Endometrial microvascular endothelial cells (primary cell): ENCODE results near the gene ITGA5. TPM values are rescaled to one million over a fixed set of nuclear protein-coding genes. Genes with fewer than 3 reads are reported as not detected.

Experiments used
- in situ Hi-C: cut with HindIII; loops from 2 replicates; pipeline ENCODE4 v1.10.0; 2017; ENCODE audit warnings: low sequenced_read_pairs, low pct_unique_long_range_greater_than_20kb; ENCODE audit errors: inconsistent ontology term
- total RNA-seq: library from RNA; depleted of rRNA; stranded (reverse); fragments of >200 nt; gene quantifications from one replicate; pipeline ENCODE4 v1.2.3, GENCODE V29; 2015; ENCODE audit errors: inconsistent ontology term

The ITGA5 gene
- total RNA-seq, 1 donor from 2014 or later: 1,308 TPM

DNA sequence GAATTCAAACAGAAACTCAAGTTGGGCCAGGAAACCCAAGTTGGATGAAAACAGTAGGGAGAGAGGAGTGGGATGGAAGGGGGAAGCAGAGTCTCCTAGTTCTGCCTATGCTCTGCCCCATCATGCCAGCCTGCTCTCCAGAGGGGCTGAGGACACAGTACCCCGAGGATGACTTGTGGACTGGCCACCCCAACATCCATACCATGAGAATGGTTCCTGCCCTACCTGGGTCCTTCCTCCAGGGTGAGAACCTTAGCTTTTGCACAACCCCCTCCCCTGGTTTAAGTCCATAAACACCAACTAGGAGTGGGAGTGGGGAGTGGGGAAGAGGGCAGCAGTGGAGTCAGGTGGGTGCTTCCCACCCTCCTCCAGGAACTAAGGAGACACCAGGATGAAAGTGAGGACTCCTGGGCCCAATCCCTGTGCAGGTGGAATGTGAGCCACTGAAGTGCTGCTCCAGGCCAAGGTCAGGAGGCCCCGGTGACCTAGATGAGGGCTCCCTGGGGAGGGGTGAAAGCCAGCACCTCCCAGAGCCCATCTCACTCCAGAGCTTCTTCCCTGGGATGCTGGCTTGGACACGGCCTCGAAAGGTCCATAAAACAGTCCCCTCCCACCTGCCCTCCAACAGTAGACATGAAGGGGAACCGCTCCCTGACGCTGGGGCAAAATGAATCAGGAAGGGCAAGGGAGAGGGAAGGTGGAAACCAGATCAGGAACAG is 41.1 kb downstream of the ITGA5 start:
- in situ Hi-C loops: no loop called here

- in situ Hi-C loops: no loop called here
Observed at GRCh38 chr12:54377007-54377406, 42.1 kb downstream of the ITGA5 start.

DNA sequence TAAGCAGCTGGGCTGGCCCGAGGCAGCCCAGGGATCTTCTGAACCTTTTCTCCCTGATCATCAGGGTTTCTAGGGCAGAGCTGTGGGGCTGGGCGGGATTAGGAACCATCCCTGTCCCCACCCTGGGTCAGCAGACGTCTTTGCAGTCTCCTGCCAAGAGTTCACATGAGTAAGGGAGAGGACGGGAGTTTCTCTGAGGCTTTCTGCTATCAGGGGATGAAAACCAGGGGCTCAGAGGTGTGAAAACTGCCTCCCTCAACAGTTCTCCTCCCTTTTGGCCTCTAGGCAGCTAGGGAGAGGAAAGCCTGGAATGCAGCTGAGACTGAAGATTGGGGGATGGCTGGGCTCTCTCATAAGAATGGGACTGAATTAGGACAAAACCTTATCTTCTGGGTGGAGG is 42.5 kb downstream of the ITGA5 start:
- in situ Hi-C loops: no loop called here

DNA sequence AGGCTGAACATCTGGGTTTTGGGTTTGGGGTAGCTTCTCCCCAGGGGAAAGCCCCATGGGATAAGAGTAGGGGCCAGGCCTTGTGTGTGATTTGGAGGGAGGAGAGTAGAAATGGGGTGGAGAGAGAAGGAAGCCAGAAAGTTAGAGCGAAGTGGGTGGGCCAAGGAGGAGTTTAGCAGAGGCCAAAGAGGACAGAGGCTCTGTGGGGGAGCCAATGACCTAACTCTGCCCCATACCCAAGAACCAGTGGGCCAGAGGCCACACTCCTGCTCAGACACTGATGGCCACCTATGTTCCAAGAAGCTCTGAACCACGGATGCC is 43.8 kb downstream of the ITGA5 start:
- in situ Hi-C loops: no loop called here

GRCh38 chr12:54374562-54375258 is 44.4 kb downstream of the ITGA5 start:
- in situ Hi-C loops: no loop called here

DNA sequence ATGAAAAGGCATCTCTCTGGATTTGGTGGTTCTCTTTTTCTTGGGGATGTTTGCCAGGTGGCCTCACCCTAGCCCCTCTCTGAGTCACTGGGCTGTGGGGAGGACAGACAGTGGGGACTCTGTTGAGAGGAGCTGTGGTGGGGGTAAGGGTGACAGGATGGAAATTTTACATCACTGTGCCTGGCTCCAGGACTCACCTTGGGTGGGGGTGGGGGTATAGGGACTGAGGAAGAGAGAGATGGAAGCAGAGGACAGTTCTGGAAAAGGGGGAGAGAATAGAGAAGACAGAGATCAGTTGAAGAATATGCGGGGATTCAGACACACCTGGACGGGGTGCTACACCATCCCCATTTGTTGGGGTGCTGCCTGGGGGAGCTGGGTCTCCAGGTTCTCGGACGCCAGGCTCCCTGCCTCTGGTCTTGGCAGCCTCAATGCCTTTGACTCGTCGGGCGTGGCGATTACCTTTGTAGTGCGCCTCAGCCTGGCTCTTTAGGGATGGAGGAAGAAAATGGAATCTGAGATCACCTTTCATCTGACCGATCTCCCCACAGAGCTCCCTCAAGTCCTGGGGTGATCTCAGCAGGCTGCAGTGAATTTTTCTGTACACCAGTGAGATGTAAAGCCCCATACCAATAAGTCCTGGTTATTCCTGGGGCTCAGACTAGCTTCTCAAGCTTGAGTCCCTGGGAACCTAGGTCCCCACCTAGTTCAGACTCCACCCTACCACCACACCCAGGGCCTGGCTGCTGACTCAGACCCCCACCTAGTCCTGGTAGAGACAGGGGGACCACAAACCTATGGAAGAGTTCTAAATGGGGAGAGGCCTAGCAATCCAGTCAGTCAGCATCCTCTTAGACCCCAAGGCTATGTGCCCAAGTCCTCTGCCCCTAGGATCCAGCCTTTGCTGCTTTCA is 45.2 kb downstream of the ITGA5 start:
- in situ Hi-C loops: no loop called here

DNA sequence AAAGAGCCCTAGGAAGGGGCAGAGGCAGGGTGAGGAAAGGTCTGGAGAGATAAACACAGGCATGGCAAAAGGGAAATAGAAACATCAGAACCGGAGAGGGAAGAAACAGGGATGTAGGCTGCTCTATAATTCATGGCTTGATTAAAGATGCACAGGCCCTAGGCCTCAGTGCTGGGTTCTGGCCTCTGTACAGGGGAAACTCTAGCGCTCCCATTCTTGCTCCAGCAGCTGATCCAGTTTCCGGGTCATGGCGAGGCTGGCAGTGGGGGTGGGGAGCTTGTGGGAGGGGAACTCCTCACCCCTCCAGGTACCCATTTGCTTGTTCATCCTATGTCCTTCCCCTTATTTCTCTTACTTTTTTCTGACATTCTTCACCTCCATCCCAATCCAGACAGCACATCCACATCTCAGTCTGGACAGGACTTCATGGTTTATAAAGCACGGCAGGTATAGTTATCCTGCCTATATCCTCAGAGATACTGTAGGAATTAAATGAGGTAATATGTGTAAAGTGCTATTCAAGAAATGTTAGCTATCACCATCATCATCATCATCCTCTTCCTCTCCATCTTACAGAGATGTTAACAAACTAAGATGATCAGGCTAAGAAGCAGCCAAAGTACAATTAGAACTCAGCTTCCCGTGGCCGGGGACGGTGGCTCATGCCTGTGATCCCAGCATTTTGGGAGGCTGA is 46.8 kb downstream of the ITGA5 start:
- in situ Hi-C loops: no loop called here

DNA sequence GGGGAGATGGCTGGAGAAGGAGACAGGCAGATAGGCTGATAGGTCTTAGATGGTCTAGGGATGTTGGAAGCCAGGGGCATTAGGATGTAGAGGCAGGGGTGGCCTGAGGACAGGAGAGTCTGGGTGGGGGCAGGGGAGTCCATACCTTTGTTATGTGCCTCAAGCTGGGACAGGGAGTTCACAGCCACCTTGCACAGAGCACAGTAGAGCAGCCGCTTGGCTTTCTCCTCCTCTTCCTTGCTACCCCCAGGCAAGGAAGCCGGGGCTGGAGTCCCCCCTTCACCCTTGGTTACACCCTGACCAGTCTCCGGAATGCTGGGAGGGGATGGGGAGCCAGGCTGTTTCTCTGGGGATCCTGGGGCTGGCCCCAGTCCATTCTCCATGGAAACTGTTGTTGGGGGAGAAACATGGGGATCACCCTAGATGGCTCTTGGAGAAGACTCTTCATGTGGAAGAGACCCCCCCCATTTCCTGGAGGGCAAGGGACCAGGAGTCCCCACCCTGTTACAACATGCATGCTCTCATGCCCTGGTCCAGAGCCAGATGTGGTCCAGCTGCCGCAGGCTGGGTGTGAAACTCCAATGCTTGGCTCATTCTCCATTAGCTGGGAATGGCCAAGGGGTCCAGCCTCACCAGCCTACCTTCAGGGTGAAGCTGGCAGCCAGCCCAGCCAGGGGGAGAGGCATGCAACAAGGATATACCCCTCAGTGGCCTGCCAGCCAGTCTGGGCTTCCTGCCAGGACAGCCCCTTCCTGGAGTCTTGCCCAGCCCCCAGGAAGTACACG is 47.5 kb downstream of the ITGA5 start:
- in situ Hi-C loops: no loop called here

GRCh38 chr12:54370171-54370730 is 48.8 kb downstream of the ITGA5 start:
- in situ Hi-C loops: no loop called here

GRCh38 chr12:54369597-54370131 is 49.4 kb downstream of the ITGA5 start:
- in situ Hi-C loops: no loop called here

DNA sequence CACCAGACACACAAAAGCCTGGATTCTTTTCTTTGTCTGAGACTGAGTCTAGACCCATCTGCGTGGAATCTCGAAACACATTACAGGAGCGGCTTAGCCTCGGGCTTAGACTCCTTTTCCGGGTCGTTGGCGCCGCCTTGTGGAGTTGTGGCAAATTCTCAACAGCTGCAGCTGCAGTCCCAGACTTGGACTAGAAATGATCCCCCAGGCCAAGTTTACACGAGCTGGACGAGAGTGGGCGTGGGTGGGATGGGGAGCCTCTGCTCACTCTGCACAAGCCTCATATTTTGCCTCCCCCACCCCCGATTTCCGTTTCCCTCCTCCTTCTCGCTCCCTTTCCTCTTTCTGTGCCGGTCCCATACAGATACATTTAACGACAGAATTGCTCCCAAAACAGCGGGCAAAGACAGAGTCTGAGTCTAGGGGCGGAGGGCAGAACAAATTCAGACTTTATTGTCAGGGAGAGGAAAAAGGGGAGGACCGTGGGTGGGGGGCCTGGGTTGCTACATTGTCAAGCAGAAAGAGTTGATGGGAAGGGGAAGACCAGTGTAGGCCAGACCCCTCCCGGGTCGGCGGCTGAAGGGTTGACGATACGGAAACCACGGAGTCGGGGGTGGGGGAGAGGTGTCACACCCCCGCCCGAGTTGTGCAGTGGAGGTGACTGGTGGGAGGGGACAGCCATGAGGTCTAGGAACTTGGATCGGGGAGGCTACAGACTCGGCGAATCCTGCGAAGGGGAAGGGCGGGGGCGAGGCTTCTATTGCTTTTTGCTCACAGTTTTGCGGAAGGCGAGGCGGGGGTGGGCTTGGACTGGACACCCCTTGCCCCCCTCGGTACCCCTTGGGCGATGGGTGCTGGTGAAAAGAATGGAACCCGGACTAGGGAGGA is 50.1 kb downstream of the ITGA5 start:
- in situ Hi-C loops: no loop called here

DNA sequence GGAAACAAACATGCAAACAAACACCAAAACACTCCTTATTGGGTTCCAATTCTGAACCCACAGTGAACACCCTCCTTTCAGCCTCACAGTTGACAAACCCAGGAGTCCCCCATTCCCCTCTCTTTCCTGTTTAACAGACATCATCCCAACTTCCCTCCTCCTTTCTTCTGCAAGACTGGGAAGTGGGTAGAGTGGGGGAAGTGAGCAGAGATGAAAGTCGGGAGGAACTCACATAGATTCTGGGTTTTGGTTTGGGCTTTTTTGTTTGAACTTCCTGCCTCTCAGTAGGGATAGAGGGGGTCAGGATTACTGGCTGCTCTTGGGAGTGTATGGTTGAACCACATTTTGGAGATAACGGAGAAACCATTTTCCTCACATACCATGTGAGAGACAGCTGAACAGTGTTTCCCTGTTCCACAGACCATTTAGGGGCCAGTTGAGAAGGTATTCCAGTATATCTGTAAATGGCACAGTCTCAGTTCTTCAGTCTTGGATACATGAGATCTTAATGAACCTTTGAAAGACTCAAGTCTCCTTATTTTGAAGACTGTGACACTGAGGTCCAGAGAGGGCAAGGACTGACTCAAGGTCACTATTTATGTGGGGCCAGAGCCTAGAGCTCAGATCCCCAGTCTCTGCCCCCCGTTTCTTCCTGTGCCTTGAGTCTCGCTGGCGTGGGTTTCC is 50.9 kb downstream of the ITGA5 start:
- in situ Hi-C loops: no loop called here

DNA sequence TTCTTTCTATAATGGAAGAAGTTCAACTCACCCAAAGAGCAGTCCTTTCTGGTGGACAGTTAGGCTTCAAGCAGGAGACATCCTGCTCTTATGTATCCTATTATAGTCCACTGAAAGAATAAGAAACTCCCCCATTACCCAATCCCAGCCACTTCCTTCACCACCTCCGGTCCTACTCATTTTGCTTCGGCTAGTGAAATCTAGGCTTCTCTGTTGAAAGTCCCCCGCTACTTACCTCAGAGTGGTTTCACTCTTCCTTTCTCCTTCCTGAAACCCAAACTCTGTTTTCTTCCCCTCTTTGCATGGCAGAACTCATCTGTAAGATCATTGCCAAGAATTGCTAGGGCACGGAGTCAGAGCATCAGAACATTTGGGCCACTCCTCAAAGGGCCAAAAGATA is 54.7 kb downstream of the ITGA5 start, which contains the start of gene GPR84:
GPR84 (minus strand) TSS at position 74 of the 400 bp plus-strand sequence. CDS start 635 bp downstream, outside the sequence.
- in situ Hi-C loops: loop anchor here (5.0 kb wide), 1 partner anchor 147 kb away; no protein-coding TSS in a partner anchor

DNA sequence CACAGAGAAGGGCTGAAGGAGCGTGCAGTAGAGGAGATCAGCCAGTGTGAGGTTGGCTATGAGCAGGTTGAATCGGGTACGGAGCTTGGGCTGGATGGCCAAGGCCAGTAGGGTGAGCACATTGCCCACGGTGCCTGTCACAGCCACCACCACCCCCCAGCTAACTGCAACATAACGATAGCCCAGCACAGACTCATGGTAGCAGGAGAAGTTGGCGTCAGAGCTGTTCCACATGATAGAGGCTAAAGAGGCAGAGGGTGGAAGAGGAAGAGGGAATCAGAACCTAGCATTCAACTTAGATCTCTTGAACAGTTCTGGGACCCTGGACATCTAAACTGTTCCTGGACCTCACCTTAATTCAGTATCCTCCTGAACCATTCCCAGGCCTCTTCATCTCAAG is 55.4 kb downstream of the ITGA5 start:
- in situ Hi-C loops: loop anchor here (5.0 kb wide), 1 partner anchor 146 kb away; no protein-coding TSS in a partner anchor

DNA sequence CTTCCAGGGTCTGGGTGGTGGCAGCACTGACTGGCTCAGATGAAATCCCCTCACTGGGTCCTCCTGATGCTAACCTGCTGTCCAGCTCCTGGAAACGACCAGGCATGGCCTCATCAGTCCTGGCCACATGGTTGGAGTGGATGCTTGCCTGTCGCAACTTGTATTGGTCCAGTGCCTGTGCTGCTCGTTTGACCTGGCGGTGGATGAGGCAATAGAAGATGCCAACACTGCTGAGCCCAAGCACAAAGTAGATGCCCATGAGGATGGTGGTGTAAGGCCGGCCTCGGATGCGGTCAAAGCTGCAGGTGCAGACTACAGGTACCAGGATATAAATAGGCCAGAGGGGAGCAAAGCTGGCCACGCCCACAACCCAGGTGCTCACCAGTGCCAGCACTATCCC is 56.0 kb downstream of the ITGA5 start:
- in situ Hi-C loops: loop anchor here (5.0 kb wide), 1 partner anchor 146 kb away; no protein-coding TSS in a partner anchor
